ENCODE data around the gene ENTHD1. TPM values are rescaled to one million over a fixed set of nuclear protein-coding genes. Genes with fewer than 3 reads are reported as not detected.

Gene ENTHD1
- total RNA-seq, 1 donor from 2014 or later = not detected

- H3K4me3 Mint-ChIP-seq (ENCODE audit: unreplicated experiment) = no peak overlapping the region
- no peaks in the 10 kb centered on the region for H3K36me3 Mint-ChIP-seq (ENCODE audit: unreplicated experiment)
- H3K27ac Mint-ChIP-seq (ENCODE audit: unreplicated experiment) = no peak overlapping the region
- TF ChIP-seq, protein P1, sequence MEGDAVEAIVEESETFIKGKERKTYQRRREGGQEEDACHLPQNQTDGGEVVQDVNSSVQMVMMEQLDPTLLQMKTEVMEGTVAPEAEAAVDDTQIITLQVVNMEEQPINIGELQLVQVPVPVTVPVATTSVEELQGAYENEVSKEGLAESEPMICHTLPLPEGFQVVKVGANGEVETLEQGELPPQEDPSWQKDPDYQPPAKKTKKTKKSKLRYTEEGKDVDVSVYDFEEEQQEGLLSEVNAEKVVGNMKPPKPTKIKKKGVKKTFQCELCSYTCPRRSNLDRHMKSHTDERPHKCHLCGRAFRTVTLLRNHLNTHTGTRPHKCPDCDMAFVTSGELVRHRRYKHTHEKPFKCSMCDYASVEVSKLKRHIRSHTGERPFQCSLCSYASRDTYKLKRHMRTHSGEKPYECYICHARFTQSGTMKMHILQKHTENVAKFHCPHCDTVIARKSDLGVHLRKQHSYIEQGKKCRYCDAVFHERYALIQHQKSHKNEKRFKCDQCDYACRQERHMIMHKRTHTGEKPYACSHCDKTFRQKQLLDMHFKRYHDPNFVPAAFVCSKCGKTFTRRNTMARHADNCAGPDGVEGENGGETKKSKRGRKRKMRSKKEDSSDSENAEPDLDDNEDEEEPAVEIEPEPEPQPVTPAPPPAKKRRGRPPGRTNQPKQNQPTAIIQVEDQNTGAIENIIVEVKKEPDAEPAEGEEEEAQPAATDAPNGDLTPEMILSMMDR (IDR thresholded peaks at IDR 0.05; ENCODE audit: partially characterized antibody, unreplicated experiment) = no peak
- DNase-seq = no peak
- peaks cover 9% of the 10 kb centered on the region for H3K4me1 Mint-ChIP-seq (ENCODE audit: low read depth, unreplicated experiment)
- H3K27me3 Mint-ChIP-seq (ENCODE audit: unreplicated experiment) = no peaks in the 10 kb centered on the region
- no peaks in the 10 kb centered on the region for H3K9me3 Mint-ChIP-seq (ENCODE audit: unreplicated experiment)
Observed at GRCh38 chr22:39939830-39940229, 46.3 kb upstream of the ENTHD1 start.

DNA sequence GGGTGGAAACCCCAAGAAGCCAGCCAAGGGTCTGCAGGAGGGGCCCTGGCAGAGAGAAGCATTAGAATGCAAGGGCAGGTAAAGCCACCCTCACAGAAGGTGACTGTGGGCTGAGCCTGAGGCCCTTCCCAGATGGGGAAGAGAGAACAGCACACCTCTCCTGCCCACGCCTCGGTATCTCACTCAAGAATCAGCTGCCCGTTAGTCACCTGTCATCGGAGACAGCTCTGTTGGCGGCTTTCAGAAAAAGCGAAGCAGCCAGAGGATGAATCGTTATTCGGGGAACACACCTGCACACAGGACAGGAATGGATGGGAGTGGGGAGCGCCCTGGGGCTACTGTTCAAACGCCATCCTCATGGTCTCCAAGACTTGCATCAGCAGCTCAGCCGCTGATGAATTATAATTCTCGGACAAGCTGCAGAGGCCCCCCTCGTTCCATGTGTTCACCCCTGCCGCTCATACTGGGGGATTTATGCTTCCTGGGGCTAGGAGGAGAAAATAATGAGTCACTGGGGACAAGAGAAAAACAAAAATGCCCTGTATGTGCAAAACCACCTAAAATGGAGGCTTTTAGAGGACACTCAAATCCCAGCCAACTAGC lies 45.0 kb upstream of the ENTHD1 start:
- no peak for DNase-seq
- Mint-ChIP-seq H3K9me3 (ENCODE audit: unreplicated experiment) (no peaks in the 10 kb centered on the region), H3K27me3 (ENCODE audit: unreplicated experiment) (no peaks in the 10 kb centered on the region), H3K4me1 (ENCODE audit: low read depth, unreplicated experiment) (peaks cover 9% of the 10 kb centered on the region), H3K36me3 (ENCODE audit: unreplicated experiment) (no peaks in the 10 kb centered on the region), H3K27ac (ENCODE audit: unreplicated experiment) (no peak overlapping the region), H3K4me3 (ENCODE audit: unreplicated experiment) (no peak overlapping the region)
- TF ChIP-seq, protein P1 (IDR thresholded peaks at IDR 0.05; ENCODE audit: partially characterized antibody, unreplicated experiment) = no peak

DNA sequence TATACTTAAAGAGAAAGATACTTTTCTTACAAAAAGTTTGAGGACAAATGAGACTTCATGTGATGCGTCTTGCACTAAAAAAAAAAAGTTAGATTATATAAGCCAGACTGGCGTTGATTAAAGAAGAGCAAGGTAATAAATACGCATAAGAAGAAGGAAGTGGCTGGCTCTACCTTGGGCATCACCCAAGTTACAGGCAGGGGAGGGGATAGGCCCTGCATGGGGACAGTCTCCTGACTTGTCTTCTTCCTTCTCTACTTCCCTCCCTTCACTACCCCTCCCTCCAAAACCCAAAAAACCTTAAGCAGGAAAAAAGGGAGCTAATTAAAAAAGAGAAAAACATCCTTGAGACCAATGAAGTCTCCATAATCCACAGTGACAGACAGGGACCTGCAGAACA lies 44.3 kb upstream of the ENTHD1 start:
- H3K36me3 Mint-ChIP-seq (ENCODE audit: unreplicated experiment) = no peaks in the 10 kb centered on the region
- H3K4me3 Mint-ChIP-seq (ENCODE audit: unreplicated experiment) = no peak overlapping the region
- no peak for DNase-seq
- H3K27me3 Mint-ChIP-seq (ENCODE audit: unreplicated experiment) = no peaks in the 10 kb centered on the region
- H3K9me3 Mint-ChIP-seq (ENCODE audit: unreplicated experiment) = peaks cover 2% of the 10 kb centered on the region
- TF ChIP-seq, protein P1 (IDR thresholded peaks at IDR 0.05; ENCODE audit: partially characterized antibody, unreplicated experiment) = no peak
- H3K4me1 Mint-ChIP-seq (ENCODE audit: low read depth, unreplicated experiment) = peaks cover 7% of the 10 kb centered on the region
- H3K27ac Mint-ChIP-seq (ENCODE audit: unreplicated experiment) = no peak overlapping the region

DNA sequence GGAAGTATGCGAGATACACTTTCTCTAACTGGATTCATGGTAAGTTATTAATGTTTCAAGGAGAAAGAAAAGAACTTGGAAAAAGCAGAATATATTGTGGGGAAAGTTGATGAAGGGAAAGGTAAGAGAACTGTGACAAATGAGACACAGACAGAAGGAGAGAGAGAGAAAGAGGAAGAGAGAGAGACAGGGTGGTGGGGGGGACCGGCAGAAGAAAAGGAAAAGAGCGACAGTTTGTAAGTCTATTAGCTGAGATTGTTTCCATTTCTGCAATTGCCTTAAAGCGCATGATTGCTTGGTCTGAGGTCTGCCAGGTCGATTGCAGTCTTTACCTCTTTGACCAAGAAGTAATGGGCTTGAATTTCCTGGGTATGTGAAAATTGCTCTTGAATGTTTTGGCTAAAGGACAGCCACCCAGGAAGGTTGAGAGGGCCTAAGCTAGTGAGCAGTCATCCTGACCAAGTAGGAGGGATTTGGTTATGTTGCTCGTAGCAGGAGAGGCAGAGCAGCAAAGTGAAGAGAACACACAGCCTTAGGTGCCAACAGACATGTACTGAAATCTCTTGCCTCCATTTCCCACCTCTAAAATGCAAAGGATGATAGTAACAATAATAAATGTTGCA lies 43.1 kb upstream of the ENTHD1 start:
- Mint-ChIP-seq H3K4me1 (ENCODE audit: low read depth, unreplicated experiment) (peaks cover 7% of the 10 kb centered on the region), H3K9me3 (ENCODE audit: unreplicated experiment) (peaks cover 2% of the 10 kb centered on the region), H3K27ac (ENCODE audit: unreplicated experiment) (no peak overlapping the region), H3K4me3 (ENCODE audit: unreplicated experiment) (no peak overlapping the region), H3K27me3 (ENCODE audit: unreplicated experiment) (no peaks in the 10 kb centered on the region), H3K36me3 (ENCODE audit: unreplicated experiment) (no peaks in the 10 kb centered on the region)
- no peak for DNase-seq
- TF ChIP-seq, protein P1 (IDR thresholded peaks at IDR 0.05; ENCODE audit: partially characterized antibody, unreplicated experiment) = no peak

DNA sequence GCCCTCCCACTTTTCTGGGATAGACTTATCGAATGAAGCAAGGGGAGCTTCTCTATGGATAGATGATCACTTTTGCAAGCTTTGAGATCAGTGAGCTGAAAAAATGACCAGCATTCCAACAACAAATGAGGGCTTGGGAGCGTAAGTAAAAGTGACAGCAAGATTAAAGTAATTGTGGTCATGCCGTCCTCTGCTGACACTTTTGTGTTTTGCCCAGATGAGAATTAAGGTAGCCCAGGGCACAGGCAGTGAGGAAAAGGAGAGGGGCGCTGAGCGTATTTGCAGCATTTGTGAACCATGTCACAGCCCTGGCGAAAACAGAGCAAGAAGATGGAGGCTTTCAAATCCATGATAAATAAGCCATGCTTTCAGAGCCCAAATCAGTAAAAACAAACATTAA lies 42.1 kb upstream of the ENTHD1 start:
- peaks cover 2% of the 10 kb centered on the region for H3K9me3 Mint-ChIP-seq (ENCODE audit: unreplicated experiment)
- no peaks in the 10 kb centered on the region for H3K36me3 Mint-ChIP-seq (ENCODE audit: unreplicated experiment)
- no peak overlapping the region for H3K27ac Mint-ChIP-seq (ENCODE audit: unreplicated experiment)
- H3K4me1 Mint-ChIP-seq (ENCODE audit: low read depth, unreplicated experiment) = peaks cover 3% of the 10 kb centered on the region
- no peak overlapping the region for H3K4me3 Mint-ChIP-seq (ENCODE audit: unreplicated experiment)
- no peak for DNase-seq
- no peaks in the 10 kb centered on the region for H3K27me3 Mint-ChIP-seq (ENCODE audit: unreplicated experiment)
- TF ChIP-seq, protein P1 (IDR thresholded peaks at IDR 0.05; ENCODE audit: partially characterized antibody, unreplicated experiment) = no peak

All from glutamatergic neuron (in vitro differentiated cells).